Measurements from ENCODE around the gene SALL4. TPM values are rescaled to one million over a fixed set of nuclear protein-coding genes. Genes with fewer than 3 reads are reported as not detected.
A peak's percentile ranks its signal among the peaks of the same experiment; 100 is the strongest.

SALL4 gene
- total RNA-seq, 1 experiment from 2014 or later: 279 TPM

DNA sequence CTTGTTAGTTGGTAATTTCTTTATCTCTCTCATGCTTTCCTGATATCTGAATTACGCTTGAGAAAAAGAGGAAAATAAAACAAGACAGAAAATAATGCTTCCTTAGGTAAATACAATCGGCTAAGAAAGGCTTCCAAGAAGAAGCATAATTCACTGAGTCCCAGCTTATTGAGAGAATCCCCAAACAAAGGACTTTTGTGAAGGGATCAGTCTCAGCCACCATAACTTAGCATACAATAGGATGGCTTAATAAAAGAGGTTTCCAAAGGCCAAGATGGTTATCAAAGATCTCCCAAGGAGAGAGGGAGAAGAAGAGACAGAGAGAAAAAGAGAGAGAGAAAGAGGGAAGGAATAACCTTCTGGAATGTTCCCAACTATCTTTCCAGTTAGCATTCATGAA lies 46.0 kb upstream of the SALL4 start:
- no peaks in the 10 kb centered on the region for H3K27me3 Mint-ChIP-seq (ENCODE audit: low read depth)
- Histone ChIP-seq H3K9ac (ENCODE audit: extremely low read depth, insufficient read length, low read length) (no peak overlapping the region), H2BK15ac (ENCODE audit: low read depth, low read length) (no peak overlapping the region), H3K56ac (ENCODE audit: insufficient read length, low read depth, low read length) (no peak overlapping the region), H3K4ac (ENCODE audit: low read depth, low read length) (no peak overlapping the region), H3T11ph (ENCODE audit: low read length) (no peak overlapping the region), H3K9me3 (ENCODE audit: control insufficient read depth, low read depth, low read length) (no peaks in the 10 kb centered on the region), H3K79me1 (ENCODE audit: insufficient read depth, low read depth, low read length, poor library complexity, severe bottlenecking) (no peaks in the 10 kb centered on the region), H3K27me3 (ENCODE audit: insufficient read depth, low read length) (no peaks in the 10 kb centered on the region), H3K79me2 (ENCODE audit: insufficient read depth, low read length) (no peaks in the 10 kb centered on the region; the same call in 1 of the 2 replicates), H4K91ac (ENCODE audit: insufficient read length, low read depth, low read length) (no peak overlapping the region), H4K20me1 (ENCODE audit: control insufficient read depth, insufficient read depth, insufficient read length) (no peaks in the 10 kb centered on the region), H4K5ac (ENCODE audit: insufficient read length, low read depth, low read length) (no peak overlapping the region), H3K14ac (ENCODE audit: insufficient read depth, low read length) (no peak overlapping the region), H2BK12ac (ENCODE audit: insufficient read length, low read depth, low read length) (no peak overlapping the region), H3K23ac (ENCODE audit: insufficient read length, low read depth, low read length) (no peak overlapping the region), H3K4me1 (ENCODE audit: insufficient read depth, low read length) (no peaks in the 10 kb centered on the region), H2AFZ (ENCODE audit: low read length) (no peak overlapping the region), H2AK5ac (ENCODE audit: insufficient read length, low read length) (no peak overlapping the region), H4K8ac (replicated peaks; ENCODE audit: insufficient read length, low read depth, low read length) (no peak overlapping the region), H2BK20ac (ENCODE audit: low read depth, low read length, poor library complexity, severe bottlenecking) (no peak overlapping the region), H3K4me2 (ENCODE audit: insufficient read depth, insufficient read length, low read length) (no peak overlapping the region), H2BK5ac (ENCODE audit: insufficient read length, low read length) (no peak overlapping the region), H3K23me2 (ENCODE audit: insufficient read length, low read depth, low read length, poor library complexity, severe bottlenecking) (peaks cover 2% of the 10 kb centered on the region), H3K27ac (ENCODE audit: insufficient read length, low read depth, low read length) (no peak overlapping the region), H2BK120ac (ENCODE audit: low read depth, low read length, poor library complexity, severe bottlenecking) (no peak overlapping the region), H3K18ac (ENCODE audit: insufficient read length, low read depth, low read length) (no peak overlapping the region)
- WGBS (ENCODE audit: extremely low coverage, insufficient read length, low lambda C conversion rate): no CpG with 5 or more reads among the region's 2 CpGs
- H3K27ac Mint-ChIP-seq: peak overlapping the region in 1 of 3 experiments; percentile 3; a peak in 2 of 7 replicates
- no peak for TF ChIP-seq CTCF (conservative IDR thresholded peaks at IDR 0.05)
- H3K36me3 Mint-ChIP-seq (ENCODE audit: insufficient read depth in 1 of 3, low read depth in 3 of 3): no peaks in the 10 kb centered on the region
- H3K4me3 Mint-ChIP-seq: no peak overlapping the region
- H3K4me1 Mint-ChIP-seq: peaks cover 17 to 19% of the 10 kb centered on the region in 2 experiments
- DNase-seq: no peak
- H3K9me3 Mint-ChIP-seq: no peaks in the 10 kb centered on the region
